HepG2 (cell line): ENCODE results near the gene PCDHGA9. TPM values are rescaled to one million over a fixed set of nuclear protein-coding genes. Genes with fewer than 3 reads are reported as not detected.

Source experiments
- ATAC-seq: fragments of 200-7000 bp; cut with Tn5 transposase; 3 replicates; pipeline ENCODE4 v1.9.1; 2020; ENCODE audit warnings: mild to moderate bottlenecking, moderate library complexity
- BruUV-seq: library from RNA; stranded (reverse); fragments of 400-500 nt; replicated peaks from 2 replicates; lab custom pipeline; 2021; lab: Mats Ljungman, UMichigan
- CTCF ChIA-PET: fragments of 300-600 bp; formaldehyde crosslinking; extraction: SDS; loops from one replicate; lab custom pipeline; 2021; ENCODE audit warnings: low total read pairs, inconsistent platforms, low intra/inter-chr PET ratio; lab: Yijun Ruan, JAX
- POLR2A ChIA-PET: fragments of 350-600 bp; sonication (Branson Sonifier 250); formaldehyde crosslinking; loops from one replicate; lab custom pipeline; 2020; ENCODE audit warnings: antibody characterized with exemption, inconsistent platforms; lab: Yijun Ruan, JAX
- DNase-seq: peaks from one replicate; pipeline ENCODE4 v3.0.0-alpha.2; 2015; ENCODE audit warnings: low spot score
- FAIRE-seq: peaks from 3 replicates; lab custom pipeline; 2011; peaks lifted over from hg19 to GRCh38; lab: Jason Lieb, UNC
- H2AFZ ChIP-seq: one replicate; pipeline ENCODE4 v1.6.1; 2011; ENCODE audit warnings: low read length, inconsistent platforms
- H3K27ac ChIP-seq: fragments of 300-600 bp; 3 replicates; pipeline ENCODE4 v1.8.0; 2011; ENCODE audit warnings: mixed run types, mild to moderate bottlenecking, mixed read lengths, low read length, inconsistent platforms; ENCODE audit not compliant: insufficient read depth; ENCODE audit errors: extremely low read length
- H3K27me3 ChIP-seq, 2 experiments: fragments of 200-600 bp in 1 of 2; 2 replicates in 1 of 2; 3 replicates in 1 of 2; pipeline versions ENCODE4 v1.6.0 to v1.8.0; 2011; ENCODE audit warnings: low read length in 2 of 2, mild to moderate bottlenecking in 2 of 2, moderate library complexity in 2 of 2, inconsistent platforms in 1 of 2; ENCODE audit not compliant: insufficient read depth in 2 of 2, control insufficient read depth in 1 of 2
- H3K36me3 ChIP-seq, 2 experiments: fragments of 200-600 bp in 1 of 2; replicated peaks in 1 of 2; 2 replicates in 1 of 2; 3 replicates in 1 of 2; pipeline versions ENCODE4 v1.5.1 to v1.8.0; 2011; ENCODE audit warnings: low read length in 2 of 2, inconsistent platforms in 1 of 2; ENCODE audit not compliant: insufficient read depth in 2 of 2, control insufficient read depth in 1 of 2
- H3K4me1 ChIP-seq: 2 replicates; pipeline ENCODE4 v1.5.1; 2012; ENCODE audit warnings: low read length, inconsistent platforms; ENCODE audit not compliant: insufficient read depth
- H3K4me2 ChIP-seq: 2 replicates; pipeline ENCODE4 v1.6.0; 2011; ENCODE audit warnings: low read depth, low read length, inconsistent platforms
- H3K4me3 ChIP-seq, 3 experiments: fragments of 200-600 bp in 1 of 3; sonication (generic), shearing (Covaris generic) in 1 of 3; replicated peaks in 1 of 3; 2 replicates each; pipeline ENCODE4 v1.5.1; 2011 to 2016; ENCODE audit warnings: low read length in 3 of 3, inconsistent platforms in 2 of 3, low read depth in 2 of 3, mild to moderate bottlenecking in 2 of 3, control low read depth in 1 of 3, mixed read lengths in 1 of 3; ENCODE audit not compliant: insufficient read depth in 1 of 3
- H3K79me2 ChIP-seq: one replicate; pipeline ENCODE4 v1.6.1; 2011; ENCODE audit warnings: low read length, inconsistent platforms; ENCODE audit not compliant: insufficient read depth
- H3K9ac ChIP-seq: 2 replicates; pipeline ENCODE4 v1.6.0; 2011; ENCODE audit warnings: mild to moderate bottlenecking, low read depth, low read length, inconsistent platforms; ENCODE audit not compliant: insufficient read depth
- H3K9me3 ChIP-seq: 2 replicates; pipeline ENCODE4 v1.5.1; 2012; ENCODE audit warnings: mild to moderate bottlenecking, low read length
- H4K20me1 ChIP-seq: 2 replicates; pipeline ENCODE4 v1.6.0; 2011; ENCODE audit warnings: inconsistent platforms, mild to moderate bottlenecking, low read length, moderate library complexity; ENCODE audit not compliant: insufficient read depth
- KDM2A ChIP-seq: sonication (generic); formaldehyde crosslinking; IDR thresholded peaks from 2 replicates; pipeline ENCODE4 v1.4.0; 2020; ENCODE audit warnings: low read depth, missing genetic modification reagents, borderline replicate concordance
- KDM4B ChIP-seq: sonication (generic); formaldehyde crosslinking; IDR thresholded peaks from 2 replicates; pipeline ENCODE4 v1.4.0; 2020; ENCODE audit warnings: missing genetic modification reagents
- TEAD3 ChIP-seq: optimal IDR thresholded peaks from 2 replicates; pipeline ENCODE3; 2016; ENCODE audit warnings: borderline replicate concordance
- ZNF670 ChIP-seq: sonication (generic); formaldehyde crosslinking; IDR thresholded peaks from 2 replicates; pipeline ENCODE4 v1.8.0; 2022; ENCODE audit warnings: mild to moderate bottlenecking, missing genetic modification reagents, borderline replicate concordance
- ZSCAN20 ChIP-seq: sonication (generic); formaldehyde crosslinking; IDR thresholded peaks from 2 replicates; pipeline ENCODE4 v1.4.0; 2020; ENCODE audit warnings: missing genetic modification reagents, mild to moderate bottlenecking, borderline replicate concordance
- WGBS: methylation state at CpG from one replicate; pipeline ENCODE4 v1.1.6; 2017; ENCODE audit warnings: low lambda C conversion rate; 5-methylcytosine and 5-hydroxymethylcytosine counted together
- in situ Hi-C: cut with HindIII; loops from 2 replicates; pipeline ENCODE4 v1.10.0; 2017; ENCODE audit warnings: low pct_unique_long_range_greater_than_20kb; ENCODE audit not compliant: extremely low pct_ligation_motif_present
- intact Hi-C: fragments of 100-400 bp; cut with micrococcal nuclease; formaldehyde crosslinking; loops from one replicate; pipeline ENCODE4 v1.10.0; 2022; ENCODE audit not compliant: unreplicated experiment
- polyA plus RNA-seq, 8 experiments: library from polyadenylated mRNA; depleted of rRNA in 3 of 8; stranded (reverse) in 7 of 8; unstranded in 1 of 8; fragments of >200 nt; fragmentation: Illumina TruSeq in 4 of 8; extraction: Trizol in 4 of 8; gene quantifications; 2 replicates each; pipeline versions ENCODE4 v1.2.1 to v1.2.3, GENCODE V29; 2011 to 2016; ENCODE audit warnings: low read depth in 4 of 8, missing spikeins in 1 of 8, mixed read lengths in 1 of 8; ENCODE audit not compliant: insufficient read depth in 1 of 8
- total RNA-seq, 5 experiments: library from RNA; depleted of rRNA; stranded (reverse); fragments of >200 nt; fragmentation: Illumina TruSeq; extraction: Trizol; gene quantifications; 2 replicates each; pipeline ENCODE4 v1.2.3, GENCODE V29; 2016; ENCODE audit warnings: low read depth in 1 of 5
- TF ChIP-seq, protein P1 (sequence below): sonication (generic); formaldehyde crosslinking; IDR thresholded peaks from 2 replicates; pipeline ENCODE4 v1.9.0; 2021; ENCODE audit warnings: missing genetic modification reagents, borderline replicate concordance
- TF ChIP-seq, protein P2 (sequence below): IDR thresholded peaks from 2 replicates; pipeline ENCODE4 v1.6.1; 2016; ENCODE audit warnings: low read depth, control low read depth
- TF ChIP-seq, protein P3 (sequence below): sonication (generic); formaldehyde crosslinking; IDR thresholded peaks from 2 replicates; pipeline ENCODE4 v1.5.0; 2020; ENCODE audit warnings: mild to moderate bottlenecking, missing genetic modification reagents, moderate library complexity

The PCDHGA9 gene
- total and polyA plus RNA-seq, 2 of the 13 experiments (the other 11 are each of a cell fraction or from before 2014, with no cell fraction given) = 0.09 to 0.38 TPM

DNA sequence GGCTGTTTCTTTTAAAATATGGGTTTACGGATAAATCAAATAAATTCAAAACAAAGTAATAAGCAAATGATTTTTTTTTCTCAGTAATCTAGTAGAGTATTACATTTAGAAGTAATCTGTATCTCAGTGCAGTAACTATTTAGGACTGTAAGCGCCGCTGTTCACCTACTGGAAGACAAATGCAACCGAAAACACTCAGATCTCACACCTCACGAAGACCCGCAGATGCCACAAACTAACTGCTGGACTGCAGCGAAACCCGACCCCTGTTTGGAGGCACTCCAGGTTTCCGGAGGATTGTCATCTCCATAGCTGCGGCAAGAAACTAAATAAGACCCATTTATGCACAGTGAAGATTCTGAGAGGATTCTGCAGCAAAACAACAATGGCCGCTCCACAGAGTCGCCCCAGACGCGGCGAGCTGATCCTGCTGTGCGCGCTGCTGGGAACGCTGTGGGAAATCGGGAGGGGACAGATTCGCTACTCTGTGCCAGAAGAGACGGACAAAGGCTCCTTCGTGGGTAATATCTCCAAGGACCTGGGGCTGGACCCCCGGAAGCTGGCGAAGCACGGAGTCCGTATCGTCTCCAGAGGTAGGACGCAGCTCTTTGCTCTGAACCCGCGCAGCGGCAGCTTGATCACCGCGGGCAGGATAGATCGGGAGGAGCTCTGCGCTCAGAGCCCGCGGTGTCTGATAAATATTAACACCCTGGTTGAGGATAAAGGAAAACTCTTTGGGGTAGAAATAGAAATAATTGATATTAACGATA lies 10.0 kb upstream of the PCDHGA9 start, which contains the start of gene PCDHGA8:
TSS of gene PCDHGA8 (plus strand) at position 205 of the 770 bp plus-strand sequence. CDS start at position 386, 181 bp downstream.
- no peak within 1 kb of the TSS for H2AFZ ChIP-seq
- CTCF ChIA-PET = no interaction called here

DNA sequence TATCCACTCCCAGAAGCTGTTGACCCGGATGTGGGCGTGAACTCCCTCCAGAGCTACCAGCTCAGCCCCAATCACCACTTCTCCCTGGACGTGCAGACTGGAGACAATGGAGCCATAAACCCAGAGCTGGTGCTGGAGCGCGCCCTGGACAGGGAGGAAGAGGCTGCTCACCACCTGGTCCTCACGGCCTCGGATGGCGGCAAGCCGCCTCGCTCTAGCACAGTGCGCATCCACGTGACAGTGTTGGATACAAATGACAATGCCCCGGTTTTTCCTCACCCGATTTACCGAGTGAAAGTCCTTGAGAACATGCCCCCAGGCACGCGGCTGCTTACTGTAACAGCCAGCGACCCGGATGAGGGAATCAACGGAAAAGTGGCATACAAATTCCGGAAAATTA lies 9.3 kb upstream of the PCDHGA9 start:
- ChIA-PET POLR2A (no interaction called here), CTCF (no interaction called here)
- Histone ChIP-seq H2AFZ (no peak overlapping the region), H3K9me3 (peaks cover 51% of the 10 kb centered on the region), H3K4me1 (peaks cover 5% of the 10 kb centered on the region; the same call in 1 of the 2 replicates), H3K27me3 (no peaks in the 10 kb centered on the region), H3K4me2 (no peak overlapping the region), H3K9ac (no peak overlapping the region), H3K36me3 (no peaks in the 10 kb centered on the region), H3K27ac (no peak overlapping the region), H3K4me3 (no peak overlapping the region), H3K79me2 (no peaks in the 10 kb centered on the region), H4K20me1 (no peaks in the 10 kb centered on the region)
- DNase-seq = no peak
- BruUV-seq = no TSS peak
- ATAC-seq = no peak
- in situ Hi-C loops (no loop called here), intact Hi-C loops (no loop called here)
- FAIRE-seq = no peak
- 64% methylated on average over 16 of the region's 21 CpGs for WGBS
- no peak for TF ChIP-seq KDM2A (CRISPR knock-in tag)
- no peak for TF ChIP-seq KDM4B (CRISPR knock-in tag)
- TF ChIP-seq, protein P1, sequence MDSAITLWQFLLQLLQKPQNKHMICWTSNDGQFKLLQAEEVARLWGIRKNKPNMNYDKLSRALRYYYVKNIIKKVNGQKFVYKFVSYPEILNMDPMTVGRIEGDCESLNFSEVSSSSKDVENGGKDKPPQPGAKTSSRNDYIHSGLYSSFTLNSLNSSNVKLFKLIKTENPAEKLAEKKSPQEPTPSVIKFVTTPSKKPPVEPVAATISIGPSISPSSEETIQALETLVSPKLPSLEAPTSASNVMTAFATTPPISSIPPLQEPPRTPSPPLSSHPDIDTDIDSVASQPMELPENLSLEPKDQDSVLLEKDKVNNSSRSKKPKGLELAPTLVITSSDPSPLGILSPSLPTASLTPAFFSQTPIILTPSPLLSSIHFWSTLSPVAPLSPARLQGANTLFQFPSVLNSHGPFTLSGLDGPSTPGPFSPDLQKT (CRISPR knock-in tag) = no peak
- TF ChIP-seq ZNF670 (CRISPR knock-in tag) = no peak
- TF ChIP-seq, protein P2, sequence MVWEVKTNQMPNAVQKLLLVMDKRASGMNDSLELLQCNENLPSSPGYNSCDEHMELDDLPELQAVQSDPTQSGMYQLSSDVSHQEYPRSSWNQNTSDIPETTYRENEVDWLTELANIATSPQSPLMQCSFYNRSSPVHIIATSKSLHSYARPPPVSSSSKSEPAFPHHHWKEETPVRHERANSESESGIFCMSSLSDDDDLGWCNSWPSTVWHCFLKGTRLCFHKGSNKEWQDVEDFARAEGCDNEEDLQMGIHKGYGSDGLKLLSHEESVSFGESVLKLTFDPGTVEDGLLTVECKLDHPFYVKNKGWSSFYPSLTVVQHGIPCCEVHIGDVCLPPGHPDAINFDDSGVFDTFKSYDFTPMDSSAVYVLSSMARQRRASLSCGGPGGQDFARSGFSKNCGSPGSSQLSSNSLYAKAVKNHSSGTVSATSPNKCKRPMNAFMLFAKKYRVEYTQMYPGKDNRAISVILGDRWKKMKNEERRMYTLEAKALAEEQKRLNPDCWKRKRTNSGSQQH (CRISPR knock-in tag) = no peak
- no peak for TF ChIP-seq TEAD3 (CRISPR knock-in tag)

More for the DNA sequence above, 10.0 kb upstream of the PCDHGA9 start, which contains the start of gene PCDHGA8:
- no peaks in the 10 kb centered on the region for H3K79me2 ChIP-seq
- no peaks in the 10 kb centered on the region for H3K36me3 ChIP-seq
- no peak for ATAC-seq
- no TSS peak for BruUV-seq
- FAIRE-seq = no peak
- no peaks in the 10 kb centered on the region for H3K27me3 ChIP-seq
- POLR2A ChIA-PET = no interaction called here
- no peak for DNase-seq
- no peak within 1 kb of the TSS for H3K4me3 ChIP-seq
- WGBS = 89% methylated on average over 38 of the region's 38 CpGs
- TF ChIP-seq, protein P3, sequence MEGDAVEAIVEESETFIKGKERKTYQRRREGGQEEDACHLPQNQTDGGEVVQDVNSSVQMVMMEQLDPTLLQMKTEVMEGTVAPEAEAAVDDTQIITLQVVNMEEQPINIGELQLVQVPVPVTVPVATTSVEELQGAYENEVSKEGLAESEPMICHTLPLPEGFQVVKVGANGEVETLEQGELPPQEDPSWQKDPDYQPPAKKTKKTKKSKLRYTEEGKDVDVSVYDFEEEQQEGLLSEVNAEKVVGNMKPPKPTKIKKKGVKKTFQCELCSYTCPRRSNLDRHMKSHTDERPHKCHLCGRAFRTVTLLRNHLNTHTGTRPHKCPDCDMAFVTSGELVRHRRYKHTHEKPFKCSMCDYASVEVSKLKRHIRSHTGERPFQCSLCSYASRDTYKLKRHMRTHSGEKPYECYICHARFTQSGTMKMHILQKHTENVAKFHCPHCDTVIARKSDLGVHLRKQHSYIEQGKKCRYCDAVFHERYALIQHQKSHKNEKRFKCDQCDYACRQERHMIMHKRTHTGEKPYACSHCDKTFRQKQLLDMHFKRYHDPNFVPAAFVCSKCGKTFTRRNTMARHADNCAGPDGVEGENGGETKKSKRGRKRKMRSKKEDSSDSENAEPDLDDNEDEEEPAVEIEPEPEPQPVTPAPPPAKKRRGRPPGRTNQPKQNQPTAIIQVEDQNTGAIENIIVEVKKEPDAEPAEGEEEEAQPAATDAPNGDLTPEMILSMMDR (CRISPR knock-in tag) = peak; percentile 17; the same call in 1 of the 2 replicates
- no peak for TF ChIP-seq ZSCAN20
- intact Hi-C loops = no loop called here
- H3K27ac ChIP-seq = no peak within 1 kb of the TSS
- no peak within 1 kb of the TSS for H3K4me2 ChIP-seq
- in situ Hi-C loops = no loop called here
- no peaks in the 10 kb centered on the region for H4K20me1 ChIP-seq
- H3K9ac ChIP-seq = no peak within 1 kb of the TSS
- peaks cover 5% of the 10 kb centered on the region; the same call in 1 of the 2 replicates for H3K4me1 ChIP-seq
- peaks cover 47% of the 10 kb centered on the region for H3K9me3 ChIP-seq
